ENCODE measurements around the gene POLR2I. TPM values are rescaled to one million over a fixed set of nuclear protein-coding genes. Genes with fewer than 3 reads are reported as not detected.

Gene POLR2I
- total and polyA plus RNA-seq, 9 of the 15 experiments (the other 6 are each of a cell fraction or from before 2014, with no cell fraction given) = 28.0 to 283 (median 123) TPM

- TF ChIP-seq, protein P1, sequence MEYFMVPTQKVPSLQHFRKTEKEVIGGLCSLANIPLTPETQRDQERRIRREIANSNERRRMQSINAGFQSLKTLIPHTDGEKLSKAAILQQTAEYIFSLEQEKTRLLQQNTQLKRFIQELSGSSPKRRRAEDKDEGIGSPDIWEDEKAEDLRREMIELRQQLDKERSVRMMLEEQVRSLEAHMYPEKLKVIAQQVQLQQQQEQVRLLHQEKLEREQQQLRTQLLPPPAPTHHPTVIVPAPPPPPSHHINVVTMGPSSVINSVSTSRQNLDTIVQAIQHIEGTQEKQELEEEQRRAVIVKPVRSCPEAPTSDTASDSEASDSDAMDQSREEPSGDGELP (CRISPR knock-in tag; IDR thresholded peaks at IDR 0.05; ENCODE audit: borderline replicate concordance) = peak; percentile 50; the same call in 1 of the 2 replicates
- 0 out of 2 replicates have a peak, but pooled peaks have one; percentile 9 for TF ChIP-seq FOXK1 (CRISPR knock-in tag; IDR thresholded peaks at IDR 0.05; ENCODE audit: borderline replicate concordance)
- TF ChIP-seq FOSL1 (tag; conservative IDR thresholded peaks at IDR 0.05) = no peak
- peak; percentile 8 for TF ChIP-seq DACH1 (IDR thresholded peaks at IDR 0.05; ENCODE audit: partially characterized antibody)
- TF ChIP-seq SIN3A (IDR thresholded peaks at IDR 0.05; ENCODE audit: borderline replicate concordance in 2 of 2, control insufficient read depth in 1 of 2, low read depth in 2 of 2, low read length in 2 of 2) = peak in 1 of 2 experiments; percentile 63; a peak in 1 of 4 replicates
- peak in 1 of 2 experiments; percentile 35; a peak in 2 of 4 replicates for TF ChIP-seq RAD21 (CRISPR knock-in tag; conservative IDR thresholded peaks at IDR 0.05 in 1 of 2, IDR thresholded peaks at IDR 0.05 in 1 of 2)
- TF ChIP-seq PBX2 (CRISPR knock-in tag; IDR thresholded peaks at IDR 0.05; ENCODE audit: low read depth) = no peak
- TF ChIP-seq PBX2 (tag; conservative IDR thresholded peaks at IDR 0.05; ENCODE audit: low read depth) = 0 out of 2 replicates have a peak, but pooled peaks have one; percentile 12
- 0 out of 4 replicates have a peak, but pooled peaks of 1 of the 2 experiments have one; percentile 19 for TF ChIP-seq KDM1A (IDR thresholded peaks at IDR 0.05)
- no peak for TF ChIP-seq MTA3 (IDR thresholded peaks at IDR 0.05; ENCODE audit: borderline replicate concordance)
Measured at GRCh38 chr19:36113894-36114720, 568 bp downstream of the POLR2I start (continued).

Data from K562 (cell line).